CD4-positive, alpha-beta memory T cell (primary cell): ENCODE measurements around the gene SECISBP2. TPM values are rescaled to one million over a fixed set of nuclear protein-coding genes. Genes with fewer than 3 reads are reported as not detected.
A peak's percentile ranks its signal among the peaks of the same experiment; 100 is the strongest.

Source experiments
- CTCF ChIA-PET: fragments of 350-600 bp; sonication (Branson Sonifier 250); formaldehyde crosslinking; loops from one replicate; lab custom pipeline; 2021; ENCODE audit warnings: inconsistent platforms; ENCODE audit not compliant: partially characterized antibody; lab: Charles Lee
- POLR2A ChIA-PET: fragments of 350-600 bp; sonication (Branson Sonifier 250); formaldehyde crosslinking; loops from one replicate; lab custom pipeline; 2021; ENCODE audit not compliant: partially characterized antibody; lab: Charles Lee
- DNase-seq, 5 donors: peaks; one replicate each; pipeline versions ENCODE4 v3.0.0 to v3.0.0-alpha.2; 2020 to 2022; ENCODE audit warnings: mixed read lengths in 1 of 5
- H3K27ac ChIP-seq: one replicate; pipeline ENCODE4 v1.7.0; 2013; ENCODE audit warnings: low read depth, low read length
- H3K27me3 ChIP-seq: 2 replicates; pipeline ENCODE4 v1.7.0; 2013; ENCODE audit warnings: mild to moderate bottlenecking, low read length, moderate library complexity; ENCODE audit not compliant: insufficient read depth
- H3K36me3 ChIP-seq: 2 replicates; pipeline ENCODE4 v1.7.0; 2013; ENCODE audit warnings: mild to moderate bottlenecking, low read length, moderate library complexity; ENCODE audit not compliant: insufficient read depth
- H3K4me1 ChIP-seq: 2 replicates; pipeline ENCODE4 v1.7.0; 2013; ENCODE audit warnings: mild to moderate bottlenecking, low read length, moderate library complexity; ENCODE audit not compliant: insufficient read depth
- H3K4me3 ChIP-seq, 2 donors: one replicate each; pipeline ENCODE4 v1.7.0; 2013; ENCODE audit warnings: low read length in 2 of 2, mild to moderate bottlenecking in 1 of 2
- H3K9me3 ChIP-seq, 2 donors: one replicate each; pipeline ENCODE4 v1.7.0; 2013; ENCODE audit warnings: low read length in 2 of 2, control low read depth in 1 of 2; ENCODE audit not compliant: control insufficient read depth in 1 of 2
- H3K27ac Mint-ChIP-seq, 7 donors: one replicate each; pipeline ENCODE4 v1.8.0; 2020 to 2021; ENCODE audit warnings: mixed read lengths in 7 of 7, mild to moderate bottlenecking in 6 of 7, inconsistent platforms in 3 of 7, moderate library complexity in 3 of 7
- H3K27me3 Mint-ChIP-seq, 2 donors: one replicate each; pipeline ENCODE4 v1.8.0; 2020 to 2021; ENCODE audit warnings: mixed read lengths in 2 of 2
- H3K36me3 Mint-ChIP-seq, 2 donors: one replicate each; pipeline ENCODE4 v1.8.0; 2020 to 2021; ENCODE audit warnings: mixed read lengths in 2 of 2, inconsistent platforms in 1 of 2, mild to moderate bottlenecking in 1 of 2
- H3K4me1 Mint-ChIP-seq, 4 donors: one replicate each; pipeline ENCODE4 v1.8.0; 2020 to 2021; ENCODE audit warnings: mixed read lengths in 4 of 4, mild to moderate bottlenecking in 1 of 4
- H3K4me3 Mint-ChIP-seq, 8 donors: one replicate each; pipeline ENCODE4 v1.8.0; 2020 to 2021; ENCODE audit warnings: mixed read lengths in 8 of 8, mild to moderate bottlenecking in 7 of 8, moderate library complexity in 6 of 8, inconsistent platforms in 3 of 8
- H3K9me3 Mint-ChIP-seq, 8 donors: one replicate each; pipeline ENCODE4 v1.8.0; 2020 to 2021; ENCODE audit warnings: mixed read lengths in 8 of 8, mild to moderate bottlenecking in 5 of 8, inconsistent platforms in 3 of 8, moderate library complexity in 1 of 8
- intact Hi-C: fragments of 100-400 bp; cut with micrococcal nuclease; formaldehyde crosslinking; loops from one replicate; pipeline ENCODE4 v1.15.1; 2023
- microRNA-seq: library from miRNA; unstranded; fragments of <30 nt; microRNA quantifications from one replicate; pipeline ENCODE4 v1.2.0, GENCODE V29; 2021; ENCODE audit warnings: borderline replicate concordance, borderline number of aligned reads, borderline microRNAs expressed, mixed read lengths
- polyA plus RNA-seq, 2 donors: library from polyadenylated mRNA; unstranded; fragments of 300-500 nt; fragmentation: Illumina TruSeq; gene quantifications; one replicate each; pipeline ENCODE4 v1.2.3, GENCODE V29; 2021
- total RNA-seq, 2 experiments: library from RNA; stranded (reverse); gene quantifications; one replicate each; pipeline ENCODE4 v1.2.3, GENCODE V29; 2021

Gene SECISBP2
- total and polyA plus RNA-seq, 4 experiments from 2014 or later = 12.5 to 112 (median 59.9) TPM

- Histone ChIP-seq H3K27me3 (no peaks in the 10 kb centered on the region), H3K27ac (peak overlapping the region; percentile 12), H3K9me3 (no peaks in the 10 kb centered on the region), H3K4me3 (no peak overlapping the region), H3K4me1 (peaks cover 56% of the 10 kb centered on the region), H3K36me3 (peaks cover 47% of the 10 kb centered on the region)
- Mint-ChIP-seq H3K27ac (peak overlapping the region; percentile 57 to 90 (median 85)), H3K4me3 (peak overlapping the region in 5 of 8 donors; percentile 17 to 64 (median 17)), H3K4me1 (peaks cover 46 to 58% (median 52%) of the 10 kb centered on the region in 4 donors), H3K9me3 (peaks cover 0 to 4% (median 0%) of the 10 kb centered on the region in 8 donors), H3K36me3 (peaks cover 51 to 79% of the 10 kb centered on the region in 2 donors), H3K27me3 (no peaks in the 10 kb centered on the region)
- CTCF ChIA-PET = interaction anchor here (1.2 to 6.6 kb wide), 3 partner anchors 13 to 144 kb away, joined by 3 to 85 read pairs (median 5); no protein-coding TSS in a partner anchor
- intact Hi-C loops = no loop called here
- no peak for DNase-seq
- POLR2A ChIA-PET = interaction anchor here (0.8 to 1.3 kb wide), 3 partner anchors 23 to 105 kb away, joined by 3 read pairs; no protein-coding TSS in a partner anchor
Observed at GRCh38 chr9:89405826-89406225, 87.5 kb downstream of the SECISBP2 start.

GRCh38 chr9:89407070-89407469 lies 88.8 kb downstream of the SECISBP2 start:
- peak overlapping the region; percentile 12 for H3K27ac ChIP-seq
- peaks cover 68% of the 10 kb centered on the region for H3K4me1 ChIP-seq
- ChIA-PET POLR2A (interaction anchor here (2.7 to 4.7 kb wide), 3 partner anchors 12 to 141 kb away, joined by 7 to 65 read pairs (median 26); no protein-coding TSS in a partner anchor), CTCF (interaction anchor here (1.3 to 6.6 kb wide), 3 partner anchors 12 to 143 kb away, joined by 5 to 85 read pairs (median 8); no protein-coding TSS in a partner anchor)
- no peaks in the 10 kb centered on the region for H3K9me3 ChIP-seq
- peak overlapping the region; percentile 79 to 91 (median 86) for H3K27ac Mint-ChIP-seq
- no peak overlapping the region for H3K4me3 ChIP-seq
- peaks cover 34% of the 10 kb centered on the region for H3K36me3 ChIP-seq
- peaks cover 0 to 4% (median 0%) of the 10 kb centered on the region in 8 donors for H3K9me3 Mint-ChIP-seq
- peaks cover 56 to 67% (median 62%) of the 10 kb centered on the region in 4 donors for H3K4me1 Mint-ChIP-seq
- H3K27me3 Mint-ChIP-seq = no peaks in the 10 kb centered on the region
- H3K27me3 ChIP-seq = no peaks in the 10 kb centered on the region
- peak overlapping the region in 4 of 8 donors; percentile 10 to 64 (median 26) for H3K4me3 Mint-ChIP-seq
- DNase-seq = no peak
- intact Hi-C loops = no loop called here
- H3K36me3 Mint-ChIP-seq = peaks cover 48 to 76% of the 10 kb centered on the region in 2 donors

- peaks cover 0 to 4% (median 0%) of the 10 kb centered on the region in 8 donors for H3K9me3 Mint-ChIP-seq
- peak overlapping the region; percentile 53 for H3K27ac ChIP-seq
- peaks cover 38 to 75% of the 10 kb centered on the region in 2 donors for H3K36me3 Mint-ChIP-seq
- H3K4me1 Mint-ChIP-seq = peaks cover 67 to 83% (median 77%) of the 10 kb centered on the region in 4 donors
- peaks cover 84% of the 10 kb centered on the region for H3K4me1 ChIP-seq
- peak overlapping the region; percentile 86 to 95 (median 89) for H3K27ac Mint-ChIP-seq
- ChIA-PET POLR2A (interaction anchor here (0.8 to 4.7 kb wide), 25 partner anchors 11 to 142 kb away, joined by 3 to 65 read pairs (median 5); no protein-coding TSS in a partner anchor), CTCF (interaction anchor here (0.9 to 6.6 kb wide), 10 partner anchors 10 to 190 kb away, joined by 3 to 85 read pairs (median 3); no protein-coding TSS in a partner anchor)
- no peaks in the 10 kb centered on the region for H3K27me3 ChIP-seq
- peak; percentile 77 to 86 (median 79) for DNase-seq
- intact Hi-C loops = loop anchor here (1.0 to 2.0 kb wide), 2 partner anchors 10 to 14 kb away; no protein-coding TSS in a partner anchor
- H3K27me3 Mint-ChIP-seq = no peaks in the 10 kb centered on the region
- peak overlapping the region; percentile 36 to 42 for H3K4me3 ChIP-seq
- H3K4me3 Mint-ChIP-seq = peak overlapping the region; percentile 73 to 84 (median 81)
- H3K36me3 ChIP-seq = peaks cover 30% of the 10 kb centered on the region
- H3K9me3 ChIP-seq = no peaks in the 10 kb centered on the region
Observed at GRCh38 chr9:89408628-89409101, 90.4 kb downstream of the SECISBP2 start.

Small RNA genes within 50 kb of the gene (microRNA-seq; reads per million reads assigned to microRNA genes)
- gene MIR3153 = not detected

Other genes with a start within 250 kb of the SECISBP2 start
- under 1 TPM in 1 of 2 experiments, not detected in 1; 0.06 TPM for gene SHC3, start 139.7 kb upstream of the SECISBP2 start, total RNA-seq
- not detected for gene SHC3, start 139.7 kb upstream of the SECISBP2 start, polyA plus RNA-seq
- 1 to 10 TPM; 6.5 to 8.5 TPM for gene CKS2, start 7.3 kb upstream of the SECISBP2 start, total RNA-seq
- 10 to 100 TPM; 24.3 to 35.4 TPM for gene CKS2, start 7.3 kb upstream of the SECISBP2 start, polyA plus RNA-seq
- 100 to 1,000 TPM; 393 to 410 TPM for gene SEMA4D, start 179.6 kb downstream of the SECISBP2 start, total RNA-seq
- gene SEMA4D, start 179.6 kb downstream of the SECISBP2 start, polyA plus RNA-seq = 100 to 1,000 TPM in 1 of 2 donors, 10 to 100 TPM in 1; 49.5 to 166 TPM